IMR-90 (cell line): ENCODE results near the gene LONP2. TPM values are rescaled to one million over a fixed set of nuclear protein-coding genes. Genes with fewer than 3 reads are reported as not detected.
A peak's percentile ranks its signal among the peaks of the same experiment; 100 is the strongest.

Source experiments
- ATAC-seq: fragments of 200-7000 bp; cut with Tn5 transposase; 2 replicates; pipeline ENCODE4 v1.9.1; 2020; ENCODE audit warnings: low read depth, mild to moderate bottlenecking, moderate library complexity
- BruUV-seq: library from RNA; stranded (reverse); fragments of 400-500 nt; replicated peaks from 2 replicates; lab custom pipeline; 2021; lab: Mats Ljungman, UMichigan
- CTCF ChIA-PET: fragments of 300-600 bp; formaldehyde crosslinking; extraction: SDS; loops from one replicate; lab custom pipeline; 2021; ENCODE audit warnings: antibody characterized with exemption; lab: Yijun Ruan, JAX
- POLR2A ChIA-PET: fragments of 300-600 bp; sonication (Branson Sonifier 250); formaldehyde crosslinking; loops from one replicate; lab custom pipeline; 2022; ENCODE audit warnings: antibody characterized with exemption; ENCODE audit not compliant: unreplicated experiment; lab: Charles Lee
- DNase-seq: peaks from one replicate; pipeline ENCODE4 v3.0.0; 2013
- H2AFZ ChIP-seq: replicated peaks from 2 replicates; pipeline ENCODE3; 2013; ENCODE audit warnings: low read length, mild to moderate bottlenecking; ENCODE audit not compliant: poor library complexity
- H2AK5ac ChIP-seq: 2 replicates; pipeline ENCODE4 v1.6.1; 2013; ENCODE audit warnings: low read depth, low read length, inconsistent platforms
- H2AK9ac ChIP-seq: replicated peaks from 2 replicates; pipeline ENCODE3; 2013; ENCODE audit warnings: mild to moderate bottlenecking, low read depth, low read length, moderate library complexity; ENCODE audit not compliant: poor library complexity
- H2BK120ac ChIP-seq: 2 replicates; pipeline ENCODE4 v1.6.1; 2013; ENCODE audit warnings: low read depth, low read length, inconsistent platforms
- H2BK15ac ChIP-seq: 3 replicates; pipeline ENCODE4 v1.6.1; 2013; ENCODE audit warnings: low read depth, low read length, inconsistent platforms
- H2BK20ac ChIP-seq: 2 replicates; pipeline ENCODE4 v1.6.1; 2013; ENCODE audit warnings: low read depth, mild to moderate bottlenecking, inconsistent platforms, low read length, moderate library complexity
- H2BK5ac ChIP-seq: 2 replicates; pipeline ENCODE4 v1.6.1; 2013; ENCODE audit warnings: mild to moderate bottlenecking, low read depth, low read length, inconsistent platforms; ENCODE audit not compliant: poor library complexity, severe bottlenecking
- H3K14ac ChIP-seq: replicated peaks from 2 replicates; pipeline ENCODE4 v1.6.1; 2013; ENCODE audit warnings: low read depth, low read length, inconsistent platforms
- H3K18ac ChIP-seq: 2 replicates; pipeline ENCODE4 v1.6.1; 2013; ENCODE audit warnings: low read depth, low read length, control low read depth
- H3K23ac ChIP-seq: 2 replicates; pipeline ENCODE4 v1.6.1; 2013; ENCODE audit warnings: low read depth, low read length, inconsistent platforms
- H3K27ac ChIP-seq: 2 replicates; pipeline ENCODE4 v1.5.1; 2013; ENCODE audit warnings: mild to moderate bottlenecking, control low read depth, low read length; ENCODE audit not compliant: insufficient read depth
- H3K27me3 ChIP-seq: 2 replicates; pipeline ENCODE4 v1.6.1; 2013; ENCODE audit warnings: low read length; ENCODE audit not compliant: control insufficient read depth, insufficient read depth
- H3K36me3 ChIP-seq: 2 replicates; pipeline ENCODE4 v1.6.1; 2013; ENCODE audit warnings: low read length, mixed read lengths; ENCODE audit not compliant: control insufficient read depth, insufficient read depth
- H3K4ac ChIP-seq: 2 replicates; pipeline ENCODE4 v1.6.1; 2013; ENCODE audit warnings: low read depth, low read length, inconsistent platforms
- H3K4me1 ChIP-seq: 2 replicates; pipeline ENCODE4 v1.6.1; 2013; ENCODE audit warnings: low read length, mixed read lengths; ENCODE audit not compliant: control insufficient read depth, insufficient read depth
- H3K4me2 ChIP-seq: 2 replicates; pipeline ENCODE4 v1.6.1; 2013; ENCODE audit warnings: low read depth, mild to moderate bottlenecking, control low read depth, low read length, moderate library complexity
- H3K4me3 ChIP-seq: 2 replicates; pipeline ENCODE4 v1.5.1; 2013; ENCODE audit warnings: low read depth, mild to moderate bottlenecking, control low read depth, low read length, moderate library complexity; ENCODE audit not compliant: insufficient read depth
- H3K56ac ChIP-seq: 2 replicates; pipeline ENCODE4 v1.6.1; 2013; ENCODE audit warnings: low read length, inconsistent platforms; ENCODE audit not compliant: insufficient read depth; ENCODE audit errors: extremely low read depth
- H3K79me1 ChIP-seq, 2 experiments: 2 replicates each; pipeline ENCODE4 v1.6.1; 2013; ENCODE audit warnings: low read length in 2 of 2, inconsistent platforms in 1 of 2, low read depth in 1 of 2
- H3K9ac ChIP-seq: 2 replicates; pipeline ENCODE4 v1.6.1; 2013; ENCODE audit warnings: low read depth, low read length, control low read depth
- H3K9me1 ChIP-seq: 2 replicates; pipeline ENCODE4 v1.6.1; 2013; ENCODE audit warnings: low read length, inconsistent platforms; ENCODE audit not compliant: insufficient read depth
- H3K9me3 ChIP-seq: 2 replicates; pipeline ENCODE4 v1.6.1; 2013; ENCODE audit warnings: low read length; ENCODE audit not compliant: control insufficient read depth, insufficient read depth
- H4K20me1 ChIP-seq: 2 replicates; pipeline ENCODE4 v1.6.1; 2013; ENCODE audit warnings: low read length, inconsistent platforms; ENCODE audit not compliant: insufficient read depth
- H4K5ac ChIP-seq: 2 replicates; pipeline ENCODE4 v1.6.1; 2013; ENCODE audit warnings: mild to moderate bottlenecking, low read depth, low read length, control low read depth
- H4K8ac ChIP-seq, 2 experiments: 2 replicates each; pipeline ENCODE4 v1.6.1; 2013; ENCODE audit warnings: low read depth in 2 of 2, low read length in 2 of 2, control low read depth in 1 of 2, inconsistent platforms in 1 of 2
- H4K91ac ChIP-seq: 2 replicates; pipeline ENCODE4 v1.6.1; 2013; ENCODE audit warnings: low read depth, low read length, inconsistent platforms; ENCODE audit not compliant: insufficient read depth
- CEBPB ChIP-seq: IDR thresholded peaks from 2 replicates; pipeline ENCODE4 v1.6.1; 2012; ENCODE audit warnings: low read depth, low read length, improper control_type of control experiment
- WGBS, 2 experiments: methylation state at CpG; one replicate each; pipeline versions ENCODE4 v1.1.5 to v1.1.7; 2013; ENCODE audit warnings: missing lambda C conversion rate in 2 of 2; ENCODE audit not compliant: insufficient read length in 1 of 2; ENCODE audit errors: extremely low coverage in 2 of 2; 5-methylcytosine and 5-hydroxymethylcytosine counted together
- dilution Hi-C: fragments of 300-500 bp; cut with HindIII; formaldehyde crosslinking; loops from one replicate; pipeline ENCODE4 v1.14.3; 2018; ENCODE audit warnings: low sequenced_read_pairs; ENCODE audit not compliant: unreplicated experiment
- in situ Hi-C: fragments of 300-500 bp; cut with MboI; formaldehyde crosslinking; loops from 3 replicates; pipeline ENCODE4 v1.14.3; 2019; ENCODE audit warnings: low sequenced_read_pairs, inconsistent platforms, mixed read lengths
- intact Hi-C: fragments of 100-400 bp; cut with micrococcal nuclease; formaldehyde crosslinking; loops from 2 replicates; pipeline ENCODE4 v1.10.0; 2022
- polyA plus RNA-seq, 3 experiments: library from polyadenylated mRNA; depleted of rRNA; stranded (reverse); fragments of >200 nt; gene quantifications; 2 replicates each; pipeline ENCODE4 v1.2.3, GENCODE V29; 2012; ENCODE audit warnings: low replicate concordance in 1 of 3
- total RNA-seq: library from RNA; depleted of rRNA; stranded (reverse); fragments of >200 nt; gene quantifications from 2 replicates; pipeline ENCODE4 v1.2.3, GENCODE V29; 2012
- TF ChIP-seq, protein P1 (sequence below): conservative IDR thresholded peaks from 2 replicates; pipeline ENCODE4 v1.5.1; 2012; ENCODE audit warnings: mild to moderate bottlenecking, low read depth, low read length, improper control_type of control experiment

The LONP2 gene
- total and polyA plus RNA-seq, 2 of the 4 experiments (the other 2 are of a cell fraction): 31.5 to 90.9 TPM

- TF ChIP-seq, protein P1, sequence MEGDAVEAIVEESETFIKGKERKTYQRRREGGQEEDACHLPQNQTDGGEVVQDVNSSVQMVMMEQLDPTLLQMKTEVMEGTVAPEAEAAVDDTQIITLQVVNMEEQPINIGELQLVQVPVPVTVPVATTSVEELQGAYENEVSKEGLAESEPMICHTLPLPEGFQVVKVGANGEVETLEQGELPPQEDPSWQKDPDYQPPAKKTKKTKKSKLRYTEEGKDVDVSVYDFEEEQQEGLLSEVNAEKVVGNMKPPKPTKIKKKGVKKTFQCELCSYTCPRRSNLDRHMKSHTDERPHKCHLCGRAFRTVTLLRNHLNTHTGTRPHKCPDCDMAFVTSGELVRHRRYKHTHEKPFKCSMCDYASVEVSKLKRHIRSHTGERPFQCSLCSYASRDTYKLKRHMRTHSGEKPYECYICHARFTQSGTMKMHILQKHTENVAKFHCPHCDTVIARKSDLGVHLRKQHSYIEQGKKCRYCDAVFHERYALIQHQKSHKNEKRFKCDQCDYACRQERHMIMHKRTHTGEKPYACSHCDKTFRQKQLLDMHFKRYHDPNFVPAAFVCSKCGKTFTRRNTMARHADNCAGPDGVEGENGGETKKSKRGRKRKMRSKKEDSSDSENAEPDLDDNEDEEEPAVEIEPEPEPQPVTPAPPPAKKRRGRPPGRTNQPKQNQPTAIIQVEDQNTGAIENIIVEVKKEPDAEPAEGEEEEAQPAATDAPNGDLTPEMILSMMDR: no peak
- TF ChIP-seq CEBPB: 0 out of 2 replicates have a peak, but pooled peaks have one; percentile 19
- ATAC-seq (no peak), DNase-seq (peak; percentile 48)
- Histone ChIP-seq H3K27ac (peak overlapping the region; percentile 3; the same call in 1 of the 2 replicates), H3K79me1 (peaks cover 0 to 51% of the 10 kb centered on the region in 2 experiments; a peak in 3 of 4 replicates), H2AK5ac (peak overlapping the region; percentile 63; the same call in 1 of the 2 replicates), H3K9me3 (no peaks in the 10 kb centered on the region), H3K9me1 (peaks cover 15% of the 10 kb centered on the region), H2BK5ac (peak overlapping the region; percentile 79), H3K4me3 (peak overlapping the region; percentile 95), H3K56ac (peak overlapping the region; percentile 67; the same call in 1 of the 2 replicates), H3K14ac (peak overlapping the region; percentile 95), H3K4me1 (peaks cover 7% of the 10 kb centered on the region), H3K18ac (peak overlapping the region; percentile 79), H3K4me2 (peak overlapping the region; percentile 96), H2BK20ac (no peak overlapping the region), H4K20me1 (peaks cover 48% of the 10 kb centered on the region), H2BK120ac (no peak overlapping the region), H2AFZ (no peak overlapping the region), H4K5ac (peak overlapping the region; percentile 38; the same call in 1 of the 2 replicates), H4K91ac (peak overlapping the region; percentile 60; the same call in 1 of the 2 replicates), H3K9ac (peak overlapping the region; percentile 96), H2AK9ac (no peak overlapping the region), H3K4ac (peak overlapping the region; percentile 57; the same call in 1 of the 2 replicates), H3K23ac (peak overlapping the region; percentile 95), H2BK15ac (no peak overlapping the region), H3K27me3 (no peaks in the 10 kb centered on the region), H3K36me3 (no peaks in the 10 kb centered on the region), H4K8ac (no peak overlapping the region)
- intact Hi-C loops (loop anchor here (5.0 kb wide), 2 partner anchors 119 to 224 kb away; no protein-coding TSS in a partner anchor), dilution Hi-C loops (no loop called here), in situ Hi-C loops (no loop called here)
- ChIA-PET CTCF (interaction anchor here (0.5 to 2.5 kb wide), 4 partner anchors 11 to 240 kb away, joined by 3 to 11 read pairs (median 4); no protein-coding TSS in a partner anchor), POLR2A (no interaction called here)
- BruUV-seq: TSS peak; percentile 15
- WGBS, 2 experiments: 0% methylated on average over 1 of the region's 6 CpGs; no CpG with 5 or more reads in 1 of the 2 experiments
Measured at GRCh38 chr16:48383009-48383876, 139.1 kb downstream of the LONP2 start.
